NCI-H2107 (cell line): Measurements from ENCODE around the gene PRSS56.
"Not testable (repeated sequence)": the region's sequence is repeated elsewhere in the genome, so short reads cannot be mapped to it uniquely, and the experiment has no call there.

Experiments used
- DNase-seq: peaks from one replicate; lab custom pipeline; 2025; lab: John Stamatoyannopoulos, UW

The PRSS56 gene

GRCh38 chr2:232541961-232542714 lies 21.9 kb downstream of the PRSS56 start:
- DNase-seq: no peak

GRCh38 chr2:232542715-232543467 lies 22.7 kb downstream of the PRSS56 start:
- DNase-seq: no peak

- no peak for DNase-seq
Observed at GRCh38 chr2:232543491-232543890, 23.3 kb downstream of the PRSS56 start.

- DNase-seq: no peak
Observed at GRCh38 chr2:232543928-232544631, 23.9 kb downstream of the PRSS56 start.

GRCh38 chr2:232544674-232545073 lies 24.5 kb downstream of the PRSS56 start:
- DNase-seq: no peak

GRCh38 chr2:232545511-232546375 lies 25.6 kb downstream of the PRSS56 start:
- no peak for DNase-seq

- DNase-seq: no peak
Observed at GRCh38 chr2:232547991-232548390, 27.8 kb downstream of the PRSS56 start.

- no peak for DNase-seq
Observed at GRCh38 chr2:232549655-232550353, 29.6 kb downstream of the PRSS56 start.

GRCh38 chr2:232550354-232551249 lies 30.4 kb downstream of the PRSS56 start, which contains the start of the genes EIF4E2 and TIGD1:
Gene EIF4E2, plus strand, starts transcription at chr2:232550689. Its CDS starts 36 bp downstream, at chr2:232550725.
Gene TIGD1, minus strand, starts transcription at chr2:232550557. Its CDS starts 675 bp downstream, at chr2:232549882.
- peak; percentile 85 for DNase-seq

- DNase-seq: no peak
Observed at GRCh38 chr2:232551250-232551638, 31.1 kb downstream of the PRSS56 start.

- no peak for DNase-seq
Observed at GRCh38 chr2:232551776-232552175, 31.6 kb downstream of the PRSS56 start.

GRCh38 chr2:232556426-232556825 lies 36.2 kb downstream of the PRSS56 start:
- no peak for DNase-seq

GRCh38 chr2:232562515-232563151 lies 42.4 kb downstream of the PRSS56 start:
- DNase-seq: no peak

- no peak for DNase-seq
Observed at GRCh38 chr2:232563580-232563979, 43.4 kb downstream of the PRSS56 start.

- DNase-seq: no peak
Observed at GRCh38 chr2:232567721-232568120, 47.5 kb downstream of the PRSS56 start.

- DNase-seq: no peak
Observed at GRCh38 chr2:232568161-232568560, 48.0 kb downstream of the PRSS56 start.

- no peak for DNase-seq
Observed at GRCh38 chr2:232569541-232569940, 49.4 kb downstream of the PRSS56 start.

GRCh38 chr2:232570481-232570880 lies 50.3 kb downstream of the PRSS56 start:
- not testable (repeated sequence) for DNase-seq

GRCh38 chr2:232571026-232571474 lies 50.9 kb downstream of the PRSS56 start:
- no peak for DNase-seq
